Effector memory CD8-positive, alpha-beta T cell (primary cell): Measurements from ENCODE around the gene SLC4A1.
"Not testable (repeated sequence)": the region's sequence is repeated elsewhere in the genome, so short reads cannot be mapped to it uniquely, and the experiment has no call there.

Source experiments
- ATAC-seq: fragments of 150-1000 bp; cut with Tn5 transposase; replicated peaks from 2 replicates; pipeline ENCODE4 v1.10.0; 2021; ENCODE audit warnings: mild to moderate bottlenecking, moderate library complexity
- DNase-seq, 3 experiments: peaks; one replicate each; pipeline ENCODE4 v3.0.0; 2021
- H3K27ac Mint-ChIP-seq, 2 donors: one replicate each; pipeline ENCODE4 v1.8.0; 2022; ENCODE audit warnings: mild to moderate bottlenecking in 2 of 2, mixed read lengths in 2 of 2, moderate library complexity in 2 of 2
- H3K27me3 Mint-ChIP-seq, 2 donors: one replicate each; pipeline ENCODE4 v1.8.0; 2022; ENCODE audit warnings: mixed read lengths in 2 of 2
- H3K36me3 Mint-ChIP-seq: one replicate; pipeline ENCODE4 v1.8.0; 2022; ENCODE audit warnings: mild to moderate bottlenecking, moderate library complexity, mixed read lengths; ENCODE audit not compliant: insufficient read depth
- H3K4me1 Mint-ChIP-seq, 2 donors: one replicate each; pipeline ENCODE4 v1.8.0; 2022; ENCODE audit warnings: low read depth in 2 of 2, mixed read lengths in 2 of 2
- H3K4me3 Mint-ChIP-seq, 2 donors: one replicate each; pipeline ENCODE4 v1.8.0; 2022; ENCODE audit warnings: mild to moderate bottlenecking in 2 of 2, mixed read lengths in 2 of 2, moderate library complexity in 2 of 2
- H3K9me3 Mint-ChIP-seq, 2 donors: one replicate each; pipeline ENCODE4 v1.8.0; 2022; ENCODE audit warnings: mixed read lengths in 2 of 2

Gene SLC4A1

DNA sequence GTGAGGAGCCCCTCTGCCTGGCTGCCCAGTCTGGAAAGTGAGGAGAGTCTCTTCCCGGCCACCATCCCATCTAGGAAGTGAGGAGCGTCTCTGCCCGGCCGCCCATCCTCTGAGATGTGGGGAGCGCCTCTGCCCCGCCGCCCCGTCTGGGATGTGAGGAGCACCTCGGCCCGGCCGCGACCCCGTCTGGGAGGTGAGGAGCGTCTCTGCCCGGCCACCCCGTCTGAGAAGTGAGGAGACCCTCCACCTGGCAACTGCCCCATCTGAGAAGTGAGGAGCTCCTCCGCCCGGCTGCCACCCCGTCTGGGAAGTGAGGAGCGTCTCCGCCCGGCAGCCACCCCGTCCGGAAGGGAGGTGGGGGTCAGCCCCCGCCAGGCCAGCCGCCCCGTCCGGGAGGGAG, 30.0 kb downstream of the SLC4A1 start:
- ATAC-seq, H3K27ac Mint-ChIP-seq, H3K4me3 Mint-ChIP-seq, H3K9me3 Mint-ChIP-seq, H3K36me3 Mint-ChIP-seq, DNase-seq: not testable (repeated sequence)
- Mint-ChIP-seq H3K4me1 (peaks cover 0 to 10% of the 10 kb centered on the region in 2 donors), H3K27me3 (peaks cover 1 to 10% of the 10 kb centered on the region in 2 donors)

- peaks cover 0 to 10% of the 10 kb centered on the region in 2 donors for H3K4me1 Mint-ChIP-seq
- no peak overlapping the region for H3K4me3 Mint-ChIP-seq
- no peak for ATAC-seq
- no peaks in the 10 kb centered on the region for H3K9me3 Mint-ChIP-seq
- peaks cover 3% of the 10 kb centered on the region for H3K36me3 Mint-ChIP-seq
- no peak overlapping the region for H3K27ac Mint-ChIP-seq
- H3K27me3 Mint-ChIP-seq, result peaks cover 11 to 19% of the 10 kb centered on the region in 2 donors
- DNase-seq, result no peak
Measured at GRCh38 chr17:44236444-44236991, 31.4 kb downstream of the SLC4A1 start.

DNA sequence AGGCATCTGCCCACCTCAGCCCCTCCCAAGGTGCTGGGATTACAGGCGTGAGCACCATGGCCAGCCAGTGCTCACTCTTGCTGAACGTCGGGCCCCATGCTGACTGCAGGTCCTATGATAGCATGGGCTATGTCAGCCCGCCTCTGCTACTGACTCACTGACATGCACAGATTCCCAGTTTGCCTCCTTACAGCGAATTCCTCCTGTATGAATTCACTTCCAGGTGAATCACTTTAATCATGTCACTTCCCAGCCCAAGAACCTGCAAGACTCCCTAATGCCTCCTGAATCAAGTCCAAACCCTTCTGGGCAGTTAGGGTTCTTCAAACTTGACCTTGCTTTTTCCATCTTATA, 32.4 kb downstream of the SLC4A1 start:
- peaks cover 3% of the 10 kb centered on the region for H3K36me3 Mint-ChIP-seq
- peaks cover 0 to 10% of the 10 kb centered on the region in 2 donors for H3K4me1 Mint-ChIP-seq
- no peak overlapping the region for H3K4me3 Mint-ChIP-seq
- DNase-seq (no peak), ATAC-seq (no peak)
- peaks cover 12 to 19% of the 10 kb centered on the region in 2 donors for H3K27me3 Mint-ChIP-seq
- no peak overlapping the region for H3K27ac Mint-ChIP-seq
- H3K9me3 Mint-ChIP-seq, result no peaks in the 10 kb centered on the region

DNA sequence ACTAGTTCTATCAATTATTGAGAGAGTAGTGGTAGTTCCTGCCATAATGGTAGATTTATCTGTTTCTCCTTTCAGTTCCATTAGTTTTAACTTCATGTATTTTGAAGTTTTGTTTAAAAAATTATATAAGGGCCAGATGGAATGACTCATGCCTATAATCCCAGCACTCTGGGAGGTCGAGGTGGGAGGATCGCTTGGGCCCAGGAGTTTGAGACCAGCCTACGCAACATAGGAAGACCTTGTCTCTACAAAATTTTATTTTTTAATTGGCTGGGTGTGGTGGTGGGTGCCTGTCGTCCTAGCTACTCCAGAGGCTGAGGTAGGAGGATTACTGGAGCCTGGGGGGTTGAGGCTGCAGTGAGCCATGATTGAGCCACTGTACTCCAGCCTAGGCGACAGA, 34.4 kb downstream of the SLC4A1 start:
- H3K27me3 Mint-ChIP-seq, result peaks cover 19 to 20% of the 10 kb centered on the region in 2 donors
- H3K9me3 Mint-ChIP-seq, result no peaks in the 10 kb centered on the region
- peaks cover 0 to 10% of the 10 kb centered on the region in 2 donors for H3K4me1 Mint-ChIP-seq
- no peak overlapping the region for H3K4me3 Mint-ChIP-seq
- no peak overlapping the region for H3K27ac Mint-ChIP-seq
- ATAC-seq, result no peak
- H3K36me3 Mint-ChIP-seq, result peaks cover 4% of the 10 kb centered on the region
- no peak for DNase-seq

GRCh38 chr17:44232061-44232460, 35.9 kb downstream of the SLC4A1 start:
- no peaks in the 10 kb centered on the region for H3K9me3 Mint-ChIP-seq
- DNase-seq, result no peak

GRCh38 chr17:44230140-44230539, 37.8 kb downstream of the SLC4A1 start:
- no peak overlapping the region for H3K4me3 Mint-ChIP-seq
- H3K36me3 Mint-ChIP-seq, result peaks cover 8% of the 10 kb centered on the region
- no peak for ATAC-seq
- no peaks in the 10 kb centered on the region for H3K9me3 Mint-ChIP-seq
- H3K27me3 Mint-ChIP-seq, result peaks cover 18 to 20% of the 10 kb centered on the region in 2 donors
- H3K4me1 Mint-ChIP-seq, result peaks cover 0 to 4% of the 10 kb centered on the region in 2 donors
- no peak overlapping the region for H3K27ac Mint-ChIP-seq
- no peak for DNase-seq

More at GRCh38 chr17:44232061-44232460, 35.9 kb downstream of the SLC4A1 start:
- H3K36me3 Mint-ChIP-seq, result peaks cover 9% of the 10 kb centered on the region
- peaks cover 0 to 10% of the 10 kb centered on the region in 2 donors for H3K4me1 Mint-ChIP-seq
- no peak for ATAC-seq
- no peak overlapping the region for H3K27ac Mint-ChIP-seq
- peaks cover 19 to 20% of the 10 kb centered on the region in 2 donors for H3K27me3 Mint-ChIP-seq
- no peak overlapping the region for H3K4me3 Mint-ChIP-seq

- Mint-ChIP-seq H3K36me3 (peaks cover 8% of the 10 kb centered on the region), H3K9me3 (no peaks in the 10 kb centered on the region), H3K4me3 (no peak overlapping the region), H3K27me3 (peaks cover 15 to 20% of the 10 kb centered on the region in 2 donors), H3K4me1 (no peaks in the 10 kb centered on the region), H3K27ac (no peak overlapping the region)
- no peak for DNase-seq
- ATAC-seq, result no peak
Measured at GRCh38 chr17:44229090-44229489, 38.8 kb downstream of the SLC4A1 start.

GRCh38 chr17:44223541-44224071, 44.3 kb downstream of the SLC4A1 start:
- Mint-ChIP-seq H3K27me3 (no peaks in the 10 kb centered on the region), H3K4me1 (peaks cover 11 to 16% of the 10 kb centered on the region in 2 donors), H3K9me3 (no peaks in the 10 kb centered on the region), H3K27ac (no peak overlapping the region), H3K4me3 (no peak overlapping the region), H3K36me3 (peaks cover 28% of the 10 kb centered on the region)
- ATAC-seq (no peak), DNase-seq (no peak)

DNA sequence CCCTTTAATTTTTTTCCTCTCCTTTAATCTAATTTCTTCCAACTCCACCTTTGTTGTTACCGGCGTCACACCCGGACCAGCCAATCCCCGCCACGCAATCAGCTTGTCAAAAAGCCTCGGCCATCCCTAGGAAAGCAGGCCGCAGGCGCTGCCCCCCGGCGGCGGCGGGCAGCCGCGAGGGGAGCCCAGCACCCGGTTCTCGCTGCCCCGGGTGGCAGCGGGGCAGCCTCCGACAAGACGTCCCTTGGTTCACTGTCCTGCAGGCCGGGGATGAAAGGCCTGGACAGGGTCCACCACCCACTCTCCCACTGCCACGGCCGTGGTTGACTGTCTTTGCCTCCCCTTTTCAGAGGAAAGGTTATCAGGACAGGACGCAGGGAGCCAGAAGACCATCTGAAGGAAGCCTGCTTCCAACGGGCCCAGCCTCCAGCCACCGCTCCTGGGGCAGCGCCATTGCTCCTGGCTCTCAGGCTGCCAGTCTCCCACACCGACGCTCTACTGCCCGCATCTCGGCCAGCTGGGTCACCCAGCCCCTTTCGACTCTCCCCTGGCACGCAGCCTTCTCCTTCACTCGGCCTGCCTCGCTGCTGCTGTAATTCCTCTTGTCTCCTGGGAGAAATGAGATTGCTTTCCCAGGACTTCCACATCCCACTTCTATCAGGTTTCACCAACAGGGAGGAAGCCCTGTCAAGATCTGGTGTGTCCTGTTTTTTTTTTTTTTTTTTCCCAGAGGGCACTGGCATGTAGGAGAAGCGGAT, 45.6 kb downstream of the SLC4A1 start:
- peaks cover 30% of the 10 kb centered on the region for H3K36me3 Mint-ChIP-seq
- H3K27ac Mint-ChIP-seq, result peak overlapping the region; percentile 94 to 97
- no peaks in the 10 kb centered on the region for H3K27me3 Mint-ChIP-seq
- peak overlapping the region; percentile 99 for H3K4me3 Mint-ChIP-seq
- peaks cover 17 to 21% of the 10 kb centered on the region in 2 donors for H3K4me1 Mint-ChIP-seq
- H3K9me3 Mint-ChIP-seq, result no peaks in the 10 kb centered on the region
- DNase-seq (no peak), ATAC-seq (no peak)

GRCh38 chr17:44221862-44222111, 46.1 kb downstream of the SLC4A1 start:
- H3K27me3 Mint-ChIP-seq, result no peaks in the 10 kb centered on the region
- ATAC-seq (no peak), DNase-seq (no peak)
- H3K9me3 Mint-ChIP-seq, result no peaks in the 10 kb centered on the region
- H3K27ac Mint-ChIP-seq, result peak overlapping the region; percentile 94 to 97
- peaks cover 33% of the 10 kb centered on the region for H3K36me3 Mint-ChIP-seq
- peaks cover 21 to 25% of the 10 kb centered on the region in 2 donors for H3K4me1 Mint-ChIP-seq
- H3K4me3 Mint-ChIP-seq, result peak overlapping the region; percentile 99

GRCh38 chr17:44221084-44221861, 46.7 kb downstream of the SLC4A1 start:
- no peaks in the 10 kb centered on the region for H3K9me3 Mint-ChIP-seq

DNA sequence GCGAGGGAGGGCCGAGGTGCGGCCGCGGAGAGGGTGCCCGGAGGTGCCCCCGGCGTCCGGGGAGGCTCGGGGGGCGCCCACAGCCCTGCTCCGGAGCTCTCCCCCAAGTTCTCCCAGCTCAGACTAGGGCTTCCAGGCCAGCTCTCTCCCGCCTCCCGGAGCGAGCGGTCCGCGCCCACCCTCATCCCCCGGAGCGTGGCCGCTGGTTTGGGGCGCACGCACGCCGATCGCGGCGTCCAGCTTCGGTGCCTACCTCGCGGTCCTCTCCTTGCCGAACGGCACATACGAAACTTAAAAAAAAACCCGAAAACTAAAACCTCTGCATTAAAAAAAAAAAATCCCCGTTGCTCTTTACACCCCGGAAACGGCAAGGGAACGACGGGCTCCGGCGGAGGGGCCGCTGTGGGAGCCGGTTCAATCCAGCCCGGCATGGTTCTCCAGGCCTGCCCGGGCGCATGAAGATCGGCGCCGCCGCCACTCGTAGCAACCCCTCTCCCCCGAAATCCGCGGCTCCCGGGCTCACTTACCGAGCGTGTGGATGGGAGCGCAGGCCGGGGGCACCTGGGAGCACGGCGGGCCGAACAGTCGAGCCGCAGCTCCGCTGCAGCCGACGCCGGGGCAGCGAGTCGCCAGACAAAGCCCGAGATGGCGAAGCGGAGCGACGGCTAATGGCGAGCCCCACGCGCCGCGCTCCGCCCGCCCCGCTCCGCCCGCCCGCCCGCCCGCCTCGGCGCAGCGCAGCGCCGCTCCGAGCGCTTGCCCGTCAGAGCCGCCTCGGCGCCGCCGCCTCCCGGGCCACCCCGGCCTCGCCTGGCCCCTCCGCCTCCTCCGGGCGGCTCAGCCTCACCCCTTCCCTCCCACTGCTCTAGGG, 47.5 kb downstream of the SLC4A1 start:
- H3K9me3 Mint-ChIP-seq, result no peaks in the 10 kb centered on the region
- H3K27ac Mint-ChIP-seq, result peak overlapping the region; percentile 94 to 97
- peak; percentile 42 to 59 (median 52) for DNase-seq
- no peaks in the 10 kb centered on the region for H3K27me3 Mint-ChIP-seq
- ATAC-seq, result peak; percentile 42
- H3K4me3 Mint-ChIP-seq, result peak overlapping the region; percentile 99
- peaks cover 40% of the 10 kb centered on the region for H3K36me3 Mint-ChIP-seq
- peaks cover 34 to 35% of the 10 kb centered on the region in 2 donors for H3K4me1 Mint-ChIP-seq

More at GRCh38 chr17:44221084-44221861, 46.7 kb downstream of the SLC4A1 start:
- H3K27ac Mint-ChIP-seq, result peak overlapping the region; percentile 94 to 97
- peak overlapping the region; percentile 99 for H3K4me3 Mint-ChIP-seq
- peaks cover 35% of the 10 kb centered on the region for H3K36me3 Mint-ChIP-seq
- no peaks in the 10 kb centered on the region for H3K27me3 Mint-ChIP-seq
- H3K4me1 Mint-ChIP-seq, result peaks cover 26 to 31% of the 10 kb centered on the region in 2 donors
- peak; percentile 33 for ATAC-seq
- DNase-seq, result peak; percentile 51 to 63 (median 53)
